ENCODE measurements around the gene ACSS3.

Gene ACSS3

DNA sequence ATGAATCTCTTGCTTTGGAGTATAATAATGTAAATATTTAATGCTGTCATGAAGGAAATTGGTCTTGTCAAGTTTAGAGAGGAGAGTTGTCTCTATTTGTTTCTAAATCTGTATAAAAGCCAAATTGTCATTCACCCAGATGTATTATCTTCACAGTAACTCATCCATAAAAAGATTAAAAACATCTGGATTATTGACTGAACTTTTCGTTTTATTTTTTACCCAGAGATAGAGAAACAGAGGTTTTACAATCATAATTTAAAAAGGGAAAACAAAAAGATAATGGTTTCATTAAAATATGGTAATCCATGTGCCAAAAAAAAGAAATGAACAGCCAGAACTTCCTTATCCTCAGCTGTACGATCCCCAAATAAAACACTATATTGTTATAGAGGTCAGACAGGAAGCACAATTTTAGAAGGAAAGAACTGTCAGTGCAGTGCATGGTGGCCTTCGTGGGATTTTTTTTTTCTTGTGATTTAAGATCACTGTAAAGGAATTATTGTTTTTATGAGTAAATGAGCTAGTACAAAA lies 125.9 kb downstream of the ACSS3 start:
- in situ Hi-C loops (cut with MboI; ENCODE audit: low sequenced_read_pairs, unreplicated experiment): no loop called here
- no peak for DNase-seq (ENCODE audit: low spot score)
- TF ChIP-seq, protein P1, sequence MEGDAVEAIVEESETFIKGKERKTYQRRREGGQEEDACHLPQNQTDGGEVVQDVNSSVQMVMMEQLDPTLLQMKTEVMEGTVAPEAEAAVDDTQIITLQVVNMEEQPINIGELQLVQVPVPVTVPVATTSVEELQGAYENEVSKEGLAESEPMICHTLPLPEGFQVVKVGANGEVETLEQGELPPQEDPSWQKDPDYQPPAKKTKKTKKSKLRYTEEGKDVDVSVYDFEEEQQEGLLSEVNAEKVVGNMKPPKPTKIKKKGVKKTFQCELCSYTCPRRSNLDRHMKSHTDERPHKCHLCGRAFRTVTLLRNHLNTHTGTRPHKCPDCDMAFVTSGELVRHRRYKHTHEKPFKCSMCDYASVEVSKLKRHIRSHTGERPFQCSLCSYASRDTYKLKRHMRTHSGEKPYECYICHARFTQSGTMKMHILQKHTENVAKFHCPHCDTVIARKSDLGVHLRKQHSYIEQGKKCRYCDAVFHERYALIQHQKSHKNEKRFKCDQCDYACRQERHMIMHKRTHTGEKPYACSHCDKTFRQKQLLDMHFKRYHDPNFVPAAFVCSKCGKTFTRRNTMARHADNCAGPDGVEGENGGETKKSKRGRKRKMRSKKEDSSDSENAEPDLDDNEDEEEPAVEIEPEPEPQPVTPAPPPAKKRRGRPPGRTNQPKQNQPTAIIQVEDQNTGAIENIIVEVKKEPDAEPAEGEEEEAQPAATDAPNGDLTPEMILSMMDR (IDR thresholded peaks at IDR 0.05; ENCODE audit: borderline replicate concordance, control extremely low read depth, extremely low read depth, insufficient read depth, missing control alignments): no peak

DNA sequence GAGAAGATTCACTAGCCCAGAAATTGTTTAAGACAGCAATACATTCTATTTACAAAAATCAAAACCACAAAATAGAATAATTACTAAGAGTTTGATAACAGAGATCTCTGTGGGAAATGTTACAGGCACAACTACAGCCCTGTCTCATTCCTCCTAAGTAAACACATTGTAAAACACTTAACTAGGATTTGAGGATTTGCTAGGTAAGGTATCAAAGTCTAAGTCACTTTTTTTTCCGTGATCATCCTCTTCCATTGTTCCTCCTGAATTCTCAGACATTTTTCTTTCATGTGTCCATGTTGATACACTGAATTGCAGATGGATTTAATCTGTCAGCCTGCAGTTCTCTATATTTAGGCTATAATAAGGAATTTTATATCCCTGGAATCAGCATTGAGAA lies 127.5 kb downstream of the ACSS3 start:
- in situ Hi-C loops (cut with MboI; ENCODE audit: low sequenced_read_pairs, unreplicated experiment): no loop called here
- no peak for DNase-seq (ENCODE audit: low spot score)
- TF ChIP-seq, protein P1 (IDR thresholded peaks at IDR 0.05; ENCODE audit: borderline replicate concordance, control extremely low read depth, extremely low read depth, insufficient read depth, missing control alignments): no peak

DNA sequence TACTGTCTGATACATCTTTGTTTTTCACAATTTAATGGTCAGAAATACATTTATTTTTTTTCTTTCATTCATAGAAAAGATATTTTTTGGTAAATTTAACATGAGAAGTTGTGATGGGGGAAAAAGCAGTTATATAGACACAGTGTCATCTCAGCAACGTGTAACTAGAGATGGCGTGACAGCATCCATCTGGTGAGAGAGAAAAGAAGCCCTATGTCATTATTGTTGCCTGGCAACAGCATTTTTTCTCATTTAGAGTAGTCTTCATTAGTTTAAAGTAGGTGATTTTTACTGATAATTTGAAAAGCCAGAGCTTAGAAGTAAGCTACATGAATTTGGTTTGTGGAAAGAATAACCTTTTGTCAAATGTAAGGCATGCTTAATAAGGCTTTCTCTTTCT lies 128.6 kb downstream of the ACSS3 start:
- no peak for DNase-seq (ENCODE audit: low spot score)
- in situ Hi-C loops (cut with MboI; ENCODE audit: low sequenced_read_pairs, unreplicated experiment): no loop called here
- TF ChIP-seq, protein P1 (IDR thresholded peaks at IDR 0.05; ENCODE audit: borderline replicate concordance, control extremely low read depth, extremely low read depth, insufficient read depth, missing control alignments): no peak

DNA sequence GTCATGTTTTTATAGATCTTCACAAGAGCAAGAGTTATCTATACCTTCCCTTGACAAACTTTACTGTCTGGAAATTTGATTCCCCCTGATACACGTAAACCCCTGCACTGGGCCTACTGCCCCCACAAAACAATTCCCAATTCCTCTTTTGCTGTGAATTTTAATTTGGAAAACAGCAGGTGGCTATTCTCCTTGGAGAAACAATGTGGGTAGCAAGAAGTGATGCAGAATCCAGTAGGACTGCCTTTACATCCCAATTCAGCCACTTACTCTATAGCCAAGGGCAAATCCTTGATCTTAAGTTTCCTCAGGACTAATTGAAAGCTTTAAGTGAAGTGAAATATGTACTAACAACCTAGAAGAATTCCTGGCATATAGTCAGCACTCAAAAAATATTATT lies 129.3 kb downstream of the ACSS3 start:
- DNase-seq (ENCODE audit: low spot score): no peak
- TF ChIP-seq, protein P1 (IDR thresholded peaks at IDR 0.05; ENCODE audit: borderline replicate concordance, control extremely low read depth, extremely low read depth, insufficient read depth, missing control alignments): no peak
- in situ Hi-C loops (cut with MboI; ENCODE audit: low sequenced_read_pairs, unreplicated experiment): no loop called here

DNA sequence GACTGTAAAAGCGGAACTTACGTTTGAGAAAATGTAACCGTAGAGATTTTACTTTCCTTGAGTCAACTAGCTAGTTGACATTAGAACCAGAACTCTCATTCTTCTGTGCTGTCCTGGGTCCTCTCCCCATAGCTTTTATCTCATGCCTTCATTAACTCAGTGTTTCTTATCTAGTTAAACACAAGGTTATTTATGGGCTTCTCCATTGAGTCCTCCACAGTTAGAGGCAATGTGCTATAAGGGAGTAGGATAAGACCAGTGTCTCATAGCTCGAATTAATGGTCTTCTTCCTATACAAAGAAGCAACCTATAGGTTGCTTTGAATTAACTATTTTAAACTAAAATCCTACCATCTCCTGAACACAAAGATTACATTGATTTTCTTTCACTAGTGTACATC lies 129.8 kb downstream of the ACSS3 start:
- in situ Hi-C loops (cut with MboI; ENCODE audit: low sequenced_read_pairs, unreplicated experiment): no loop called here
- no peak for DNase-seq (ENCODE audit: low spot score)
- TF ChIP-seq, protein P1 (IDR thresholded peaks at IDR 0.05; ENCODE audit: borderline replicate concordance, control extremely low read depth, extremely low read depth, insufficient read depth, missing control alignments): no peak

DNA sequence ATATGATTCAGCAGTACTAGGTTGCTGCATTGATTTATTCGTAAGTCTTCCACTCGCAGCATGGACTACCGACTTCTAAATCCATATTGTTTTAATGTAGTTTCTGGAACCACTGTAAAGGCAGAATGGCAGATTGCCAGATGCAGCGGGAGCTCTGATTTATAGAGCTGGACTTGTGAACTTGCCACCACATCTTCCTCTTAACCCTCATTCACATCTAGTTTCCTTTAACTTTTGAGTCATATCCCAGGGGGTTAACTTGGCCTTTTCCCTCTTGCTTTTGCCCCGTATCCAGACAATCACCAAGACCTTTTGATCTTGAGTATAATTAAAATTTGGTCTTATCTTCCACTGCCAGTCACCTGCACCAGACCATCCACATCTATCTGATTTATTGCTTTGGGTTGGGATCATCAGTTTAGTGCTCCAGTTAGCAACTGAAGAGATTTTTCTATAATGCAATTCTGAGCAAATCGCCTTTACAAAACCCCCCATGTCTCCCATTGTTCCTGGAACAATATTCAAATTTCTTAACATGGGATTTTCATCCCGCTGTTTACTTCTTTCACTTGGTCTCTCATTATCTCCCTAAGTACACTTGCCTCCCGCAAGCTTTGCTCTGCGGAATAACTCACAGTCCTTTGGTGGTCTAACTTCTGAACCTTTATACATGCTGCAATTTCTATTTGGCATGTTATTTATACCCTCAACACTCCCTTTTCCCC lies 130.5 kb downstream of the ACSS3 start:
- in situ Hi-C loops (cut with MboI; ENCODE audit: low sequenced_read_pairs, unreplicated experiment): no loop called here
- TF ChIP-seq, protein P1 (IDR thresholded peaks at IDR 0.05; ENCODE audit: borderline replicate concordance, control extremely low read depth, extremely low read depth, insufficient read depth, missing control alignments): no peak
- no peak for DNase-seq (ENCODE audit: low spot score)
